ENCODE results near the gene OTUD5. TPM values are rescaled to one million over a fixed set of nuclear protein-coding genes. Genes with fewer than 3 reads are reported as not detected.

Gene OTUD5
- total RNA-seq, 4 donors from 2014 or later: 32.7 to 43.0 (median 38.3) TPM

GRCh38 chrX:48909703-48910294 is 47.6 kb downstream of the OTUD5 start:
- no peak for TF ChIP-seq CTCF (IDR thresholded peaks at IDR 0.05)
- DNase-seq (ENCODE audit: low spot score): no peak
- ATAC-seq (ENCODE audit: low FRiP score): no peak

GRCh38 chrX:48908600-48908999 is 48.8 kb downstream of the OTUD5 start:
- ATAC-seq (ENCODE audit: low FRiP score) (no peak), DNase-seq (ENCODE audit: low spot score) (no peak)
- TF ChIP-seq CTCF (IDR thresholded peaks at IDR 0.05): no peak

GRCh38 chrX:48905090-48905790 is 52.2 kb downstream of the OTUD5 start:
- DNase-seq (ENCODE audit: low spot score): no peak
- TF ChIP-seq CTCF (IDR thresholded peaks at IDR 0.05): no peak
- ATAC-seq (ENCODE audit: low FRiP score): no peak

GRCh38 chrX:48904626-48905025 is 52.8 kb downstream of the OTUD5 start:
- TF ChIP-seq CTCF (IDR thresholded peaks at IDR 0.05): no peak
- no peak for ATAC-seq (ENCODE audit: low FRiP score)
- DNase-seq (ENCODE audit: low spot score): no peak

GRCh38 chrX:48904180-48904579 is 53.2 kb downstream of the OTUD5 start:
- TF ChIP-seq CTCF (IDR thresholded peaks at IDR 0.05): no peak
- DNase-seq (ENCODE audit: low spot score) (no peak), ATAC-seq (ENCODE audit: low FRiP score) (no peak)

GRCh38 chrX:48903290-48903689 is 54.1 kb downstream of the OTUD5 start:
- no peak for DNase-seq (ENCODE audit: low spot score)
- TF ChIP-seq CTCF (IDR thresholded peaks at IDR 0.05): no peak
- no peak for ATAC-seq (ENCODE audit: low FRiP score)

- no peak for TF ChIP-seq CTCF (IDR thresholded peaks at IDR 0.05)
- ATAC-seq (ENCODE audit: low FRiP score): no peak
- DNase-seq (ENCODE audit: low spot score): no peak
These were observed 54.6 kb downstream of the OTUD5 start for GRCh38 chrX:48902776-48903175.

All from omental fat pad (tissue), 4 donors.